Neuronal stem cell (in vitro differentiated cells): ENCODE results near the gene SLC16A4.

Experiments
- DNase-seq: peaks from one replicate; pipeline ENCODE4 v3.0.0-alpha.2; 2013; ENCODE audit warnings: low spot score
- H2AFZ ChIP-seq: one replicate; pipeline ENCODE4 v1.6.1; 2013; ENCODE audit warnings: mild to moderate bottlenecking, low read length, inconsistent platforms
- H2AK5ac ChIP-seq: 2 replicates; pipeline ENCODE4 v1.6.1; 2013; ENCODE audit warnings: low read depth, mild to moderate bottlenecking, inconsistent platforms, low read length, moderate library complexity, mixed read lengths
- H2BK120ac ChIP-seq: 2 replicates; pipeline ENCODE4 v1.6.1; 2013; ENCODE audit warnings: low read depth, mild to moderate bottlenecking, inconsistent platforms, low read length, moderate library complexity, mixed read lengths
- H2BK12ac ChIP-seq: one replicate; pipeline ENCODE4 v1.6.1; 2013; ENCODE audit warnings: low read length, inconsistent platforms
- H2BK15ac ChIP-seq: 2 replicates; pipeline ENCODE4 v1.6.1; 2013; ENCODE audit warnings: mild to moderate bottlenecking, low read length, inconsistent platforms, mixed read lengths
- H2BK5ac ChIP-seq: one replicate; pipeline ENCODE4 v1.6.1; 2013; ENCODE audit warnings: inconsistent platforms, mild to moderate bottlenecking, low read length, moderate library complexity
- H3K14ac ChIP-seq: one replicate; pipeline ENCODE4 v1.6.1; 2013; ENCODE audit warnings: low read length, inconsistent platforms
- H3K18ac ChIP-seq: 2 replicates; pipeline ENCODE4 v1.6.1; 2013; ENCODE audit warnings: low read length, inconsistent platforms
- H3K23ac ChIP-seq: 2 replicates; pipeline ENCODE4 v1.6.1; 2013; ENCODE audit warnings: low read depth, mild to moderate bottlenecking, mixed read lengths, low read length, inconsistent platforms; ENCODE audit not compliant: poor library complexity
- H3K27ac ChIP-seq: replicated peaks from 3 replicates; pipeline ENCODE4 v1.5.1; 2013; ENCODE audit warnings: low read length, inconsistent platforms
- H3K27me3 ChIP-seq, 3 experiments: 2 replicates each; pipeline ENCODE4 v1.6.1; 2013; ENCODE audit warnings: low read length in 3 of 3, mild to moderate bottlenecking in 2 of 3, inconsistent platforms in 1 of 3, low read depth in 1 of 3, mixed read lengths in 1 of 3, moderate library complexity in 1 of 3; ENCODE audit not compliant: control insufficient read depth in 3 of 3, insufficient read depth in 3 of 3
- H3K36me3 ChIP-seq, 2 donors: replicated peaks in 1 of 2; 2 replicates each; pipeline ENCODE4 v1.6.1; 2013; ENCODE audit warnings: low read length in 2 of 2; ENCODE audit not compliant: control insufficient read depth in 2 of 2, insufficient read depth in 2 of 2
- H3K4ac ChIP-seq: 2 replicates; pipeline ENCODE4 v1.6.1; 2013; ENCODE audit warnings: inconsistent platforms, mild to moderate bottlenecking, low read length, moderate library complexity
- H3K4me1 ChIP-seq, 2 donors: 1 replicate in 1 of 2; 2 replicates in 1 of 2; pipeline ENCODE4 v1.6.1; 2013; ENCODE audit warnings: low read length in 2 of 2, low read depth in 1 of 2; ENCODE audit not compliant: control insufficient read depth in 2 of 2, insufficient read depth in 1 of 2
- H3K4me2 ChIP-seq: one replicate; pipeline ENCODE4 v1.6.1; 2013; ENCODE audit warnings: mild to moderate bottlenecking, low read length, inconsistent platforms; ENCODE audit not compliant: insufficient read depth, poor library complexity, severe bottlenecking
- H3K4me3 ChIP-seq, 2 donors: 2 replicates each; pipeline ENCODE4 v1.5.1; 2013; ENCODE audit warnings: low read length in 2 of 2, mild to moderate bottlenecking in 2 of 2, inconsistent platforms in 1 of 2, moderate library complexity in 1 of 2
- H3K79me1 ChIP-seq: one replicate; pipeline ENCODE4 v1.6.1; 2013; ENCODE audit warnings: low read depth, mild to moderate bottlenecking, inconsistent platforms, low read length, moderate library complexity
- H3K9ac ChIP-seq: one replicate; pipeline ENCODE4 v1.6.1; 2013; ENCODE audit warnings: mild to moderate bottlenecking, low read depth, low read length, inconsistent platforms; ENCODE audit not compliant: poor library complexity
- H3K9me3 ChIP-seq, 2 donors: replicated peaks in 1 of 2; 2 replicates each; pipeline versions ENCODE3 to v1.6.1; 2013; ENCODE audit warnings: low read length in 2 of 2, mild to moderate bottlenecking in 2 of 2, inconsistent platforms in 1 of 2, low read depth in 1 of 2, mixed read lengths in 1 of 2, moderate library complexity in 1 of 2; ENCODE audit not compliant: control insufficient read depth in 2 of 2, insufficient read depth in 1 of 2
- H4K8ac ChIP-seq: one replicate; pipeline ENCODE4 v1.6.1; 2013; ENCODE audit warnings: low read depth, mild to moderate bottlenecking, inconsistent platforms, low read length, moderate library complexity
- H4K91ac ChIP-seq: one replicate; pipeline ENCODE4 v1.6.1; 2013; ENCODE audit warnings: low read length, low read depth, mild to moderate bottlenecking, inconsistent platforms; ENCODE audit not compliant: poor library complexity
- WGBS, 2 donors: extraction: QIAGEN DNeasy Blood & Tissue Kit; methylation state at CpG; one replicate each; pipeline ENCODE4 v1.1.7; 2013; ENCODE audit warnings: missing lambda C conversion rate in 2 of 2, mixed read lengths in 1 of 2; ENCODE audit not compliant: insufficient read length in 2 of 2, insufficient replicate concordance in 1 of 2; ENCODE audit errors: extremely low coverage in 2 of 2; 5-methylcytosine and 5-hydroxymethylcytosine counted together

Gene SLC16A4

GRCh38 chr1:110326826-110327225 lies 64.0 kb downstream of the SLC16A4 start:
- Histone ChIP-seq H3K4me2 (no peak overlapping the region), H3K4me1 (no peaks in the 10 kb centered on the region), H2AFZ (no peak overlapping the region), H4K91ac (no peak overlapping the region), H3K4me3 (no peak overlapping the region), H3K36me3 (no peaks in the 10 kb centered on the region), H2BK12ac (no peak overlapping the region), H3K4ac (no peak overlapping the region), H3K79me1 (no peaks in the 10 kb centered on the region), H3K14ac (no peak overlapping the region), H3K27me3 (no peaks in the 10 kb centered on the region), H4K8ac (no peak overlapping the region), H3K27ac (no peak overlapping the region), H3K9me3 (no peaks in the 10 kb centered on the region), H3K9ac (no peak overlapping the region), H2AK5ac (no peak overlapping the region), H2BK15ac (no peak overlapping the region), H3K18ac (no peak overlapping the region), H2BK120ac (no peak overlapping the region), H2BK5ac (no peak overlapping the region), H3K23ac (no peak overlapping the region)
- no CpG with 5 or more reads among the region's 1 CpG for WGBS, 2 donors
- DNase-seq: no peak

GRCh38 chr1:110324667-110325066 lies 66.2 kb downstream of the SLC16A4 start:
- Histone ChIP-seq H2BK5ac (no peak overlapping the region), H3K23ac (no peak overlapping the region), H3K79me1 (no peaks in the 10 kb centered on the region), H3K9ac (no peak overlapping the region), H4K91ac (no peak overlapping the region), H2BK15ac (no peak overlapping the region), H2BK12ac (no peak overlapping the region), H3K27ac (no peak overlapping the region), H3K18ac (no peak overlapping the region), H3K14ac (no peak overlapping the region), H2AFZ (no peak overlapping the region), H3K4me1 (no peaks in the 10 kb centered on the region), H2BK120ac (no peak overlapping the region), H3K4ac (no peak overlapping the region), H3K27me3 (peaks cover 0 to under 1% (median 0%) of the 10 kb centered on the region in 3 experiments), H3K4me3 (no peak overlapping the region), H3K9me3 (no peaks in the 10 kb centered on the region), H3K4me2 (no peak overlapping the region), H4K8ac (no peak overlapping the region), H2AK5ac (no peak overlapping the region), H3K36me3 (no peaks in the 10 kb centered on the region)
- no CpG with 5 or more reads among the region's 1 CpG for WGBS, 2 donors
- no peak for DNase-seq

- H3K4me2 ChIP-seq: no peak overlapping the region
- no peak overlapping the region for H2BK5ac ChIP-seq
- no peak overlapping the region for H4K91ac ChIP-seq
- no peaks in the 10 kb centered on the region for H3K4me1 ChIP-seq
- no peak overlapping the region for H2BK120ac ChIP-seq
- no peak overlapping the region for H2BK12ac ChIP-seq
- no CpG with 5 or more reads among the region's 4 CpGs for WGBS, 2 donors
- H3K27me3 ChIP-seq: peaks cover 0 to 4% (median 0%) of the 10 kb centered on the region in 3 experiments
- no peak overlapping the region for H3K4ac ChIP-seq
- no peak overlapping the region for H2AK5ac ChIP-seq
- H3K4me3 ChIP-seq: no peak overlapping the region
- no peak overlapping the region for H3K18ac ChIP-seq
- no peaks in the 10 kb centered on the region for H3K9me3 ChIP-seq
- no peaks in the 10 kb centered on the region for H3K36me3 ChIP-seq
- H3K23ac ChIP-seq: no peak overlapping the region
- H2BK15ac ChIP-seq: no peak overlapping the region
- DNase-seq: no peak
- H3K14ac ChIP-seq: no peak overlapping the region
- no peak overlapping the region for H2AFZ ChIP-seq
- no peak overlapping the region for H3K27ac ChIP-seq
- H4K8ac ChIP-seq: no peak overlapping the region
- no peak overlapping the region for H3K9ac ChIP-seq
- no peaks in the 10 kb centered on the region for H3K79me1 ChIP-seq
Observed at GRCh38 chr1:110321846-110322245, 69.0 kb downstream of the SLC16A4 start.

- Histone ChIP-seq H3K79me1 (no peaks in the 10 kb centered on the region), H2BK15ac (no peak overlapping the region), H3K9me3 (no peaks in the 10 kb centered on the region), H3K27me3 (peaks cover 0 to 4% (median 0%) of the 10 kb centered on the region in 3 experiments), H3K9ac (no peak overlapping the region), H3K23ac (no peak overlapping the region), H3K14ac (no peak overlapping the region), H2AK5ac (no peak overlapping the region), H3K4ac (no peak overlapping the region), H2BK5ac (no peak overlapping the region), H3K4me2 (no peak overlapping the region), H2AFZ (no peak overlapping the region), H2BK120ac (no peak overlapping the region), H4K91ac (no peak overlapping the region), H3K27ac (no peak overlapping the region), H3K18ac (no peak overlapping the region), H2BK12ac (no peak overlapping the region), H3K4me1 (no peaks in the 10 kb centered on the region), H3K4me3 (no peak overlapping the region), H3K36me3 (no peaks in the 10 kb centered on the region), H4K8ac (no peak overlapping the region)
- no peak for DNase-seq
- no CpG with 5 or more reads among the region's 2 CpGs for WGBS, 2 donors
Observed at GRCh38 chr1:110321045-110321444, 69.8 kb downstream of the SLC16A4 start.
